Brain microvascular endothelial cell (primary cell): ENCODE data around the gene STPG2.

Experiments
- DNase-seq: peaks from one replicate; pipeline ENCODE4 v3.0.0-alpha.2; 2020
- H3K27ac ChIP-seq: fragments of 250-450 bp; sonication (Bioruptor Pico); 2 replicates; pipeline ENCODE4 v1.5.1; 2020; ENCODE audit warnings: mild to moderate bottlenecking, moderate library complexity
- H3K27me3 ChIP-seq: fragments of 250-450 bp; sonication (Bioruptor Pico); replicated peaks from 2 replicates; pipeline ENCODE4 v1.5.1; 2020; ENCODE audit warnings: mild to moderate bottlenecking
- H3K36me3 ChIP-seq: fragments of 250-450 bp; sonication (Bioruptor Pico); replicated peaks from 2 replicates; pipeline ENCODE4 v1.5.1; 2020; ENCODE audit warnings: mild to moderate bottlenecking
- H3K4me3 ChIP-seq: 2 replicates; pipeline ENCODE4 v1.5.1; 2011; ENCODE audit warnings: low read depth, mild to moderate bottlenecking, control low read depth, low read length, moderate library complexity
- in situ Hi-C: cut with HindIII; loops from 2 replicates; pipeline ENCODE4 v1.10.0; 2017; ENCODE audit warnings: low sequenced_read_pairs, low pct_ligation_motif_present
- TF ChIP-seq, protein P1 (sequence below): IDR thresholded peaks from 2 replicates; pipeline ENCODE4 v1.5.1; 2011; ENCODE audit warnings: low read depth, mild to moderate bottlenecking, moderate library complexity, low read length, control low read depth, inconsistent platforms; ENCODE audit errors: missing control alignments

The STPG2 gene

DNA sequence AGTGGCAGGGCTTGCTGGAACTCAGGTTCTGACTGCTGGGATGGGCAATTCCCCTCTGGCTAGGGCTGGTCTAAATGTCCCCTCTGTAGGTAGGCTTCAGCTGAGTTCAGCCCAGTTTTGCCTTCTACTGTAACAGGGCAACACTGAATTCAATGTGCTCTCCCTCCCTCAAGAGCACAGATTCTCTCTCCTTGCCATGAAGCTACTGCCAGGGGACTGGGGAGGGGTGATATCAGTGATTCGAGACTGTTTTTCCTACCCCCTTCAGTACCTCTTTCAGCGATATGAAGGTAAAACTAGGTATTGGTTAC, 23.4 kb upstream of the STPG2 start:
- in situ Hi-C loops: no loop called here
- Histone ChIP-seq H3K36me3 (no peaks in the 10 kb centered on the region), H3K27me3 (no peaks in the 10 kb centered on the region), H3K4me3 (no peak overlapping the region), H3K27ac (no peak overlapping the region)
- no peak for DNase-seq
- TF ChIP-seq, protein P1, sequence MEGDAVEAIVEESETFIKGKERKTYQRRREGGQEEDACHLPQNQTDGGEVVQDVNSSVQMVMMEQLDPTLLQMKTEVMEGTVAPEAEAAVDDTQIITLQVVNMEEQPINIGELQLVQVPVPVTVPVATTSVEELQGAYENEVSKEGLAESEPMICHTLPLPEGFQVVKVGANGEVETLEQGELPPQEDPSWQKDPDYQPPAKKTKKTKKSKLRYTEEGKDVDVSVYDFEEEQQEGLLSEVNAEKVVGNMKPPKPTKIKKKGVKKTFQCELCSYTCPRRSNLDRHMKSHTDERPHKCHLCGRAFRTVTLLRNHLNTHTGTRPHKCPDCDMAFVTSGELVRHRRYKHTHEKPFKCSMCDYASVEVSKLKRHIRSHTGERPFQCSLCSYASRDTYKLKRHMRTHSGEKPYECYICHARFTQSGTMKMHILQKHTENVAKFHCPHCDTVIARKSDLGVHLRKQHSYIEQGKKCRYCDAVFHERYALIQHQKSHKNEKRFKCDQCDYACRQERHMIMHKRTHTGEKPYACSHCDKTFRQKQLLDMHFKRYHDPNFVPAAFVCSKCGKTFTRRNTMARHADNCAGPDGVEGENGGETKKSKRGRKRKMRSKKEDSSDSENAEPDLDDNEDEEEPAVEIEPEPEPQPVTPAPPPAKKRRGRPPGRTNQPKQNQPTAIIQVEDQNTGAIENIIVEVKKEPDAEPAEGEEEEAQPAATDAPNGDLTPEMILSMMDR: no peak

DNA sequence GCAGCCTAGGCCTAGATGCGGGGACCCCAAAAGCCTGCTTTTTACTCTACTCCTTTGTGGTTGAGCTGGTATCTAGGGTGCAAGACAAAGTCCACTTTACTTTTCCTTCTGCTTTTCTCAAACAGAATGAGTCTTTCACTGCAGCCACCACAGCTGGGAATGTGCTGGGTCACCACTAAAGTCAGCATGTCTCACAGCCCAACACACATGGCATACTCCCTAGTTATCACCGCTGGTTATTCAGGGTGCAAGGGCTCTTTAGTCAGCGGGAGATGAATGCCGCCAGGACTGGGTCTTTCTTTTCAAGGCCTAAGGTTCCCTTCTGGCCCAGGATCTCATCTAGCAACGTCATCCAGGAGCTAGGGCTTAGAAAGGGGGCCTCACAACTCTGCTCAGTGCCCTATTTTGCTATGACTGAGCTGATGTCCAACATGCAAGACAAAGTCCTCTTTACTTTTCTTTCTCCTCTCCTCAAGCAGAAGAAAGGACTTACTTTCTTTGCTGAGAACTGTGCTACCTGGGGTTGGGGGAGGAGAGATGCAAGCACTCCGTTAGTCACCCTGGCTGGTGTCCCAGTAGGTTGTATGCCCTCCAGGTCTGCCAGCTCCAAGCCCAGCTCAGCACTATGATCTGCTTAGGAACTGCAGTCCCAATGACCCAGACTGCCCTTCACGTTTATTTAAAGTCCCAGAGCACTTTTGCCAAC, 22.9 kb upstream of the STPG2 start:
- H3K4me3 ChIP-seq: no peak overlapping the region
- H3K36me3 ChIP-seq: no peaks in the 10 kb centered on the region
- no peak overlapping the region for H3K27ac ChIP-seq
- TF ChIP-seq, protein P1: no peak
- in situ Hi-C loops: no loop called here
- H3K27me3 ChIP-seq: no peaks in the 10 kb centered on the region
- DNase-seq: no peak

DNA sequence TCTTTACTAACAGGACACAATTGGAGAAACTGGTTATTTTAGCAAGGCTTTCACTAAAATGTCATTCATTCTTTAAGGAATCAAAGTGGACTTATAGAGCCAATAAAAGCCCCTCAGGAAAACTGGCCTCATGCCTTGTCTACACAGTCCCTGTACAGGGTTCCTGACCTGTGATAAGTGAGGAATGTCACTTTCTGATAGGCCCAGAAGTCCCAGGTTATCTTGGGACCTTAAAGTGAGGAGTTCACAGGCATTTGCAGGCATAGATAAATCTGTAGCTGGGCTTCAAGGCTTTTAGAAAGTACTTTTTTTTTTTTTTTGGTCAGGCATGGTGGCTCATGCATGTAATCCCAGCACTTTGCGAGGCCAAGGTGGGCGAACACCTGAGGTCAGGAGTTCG, 19.4 kb upstream of the STPG2 start:
- TF ChIP-seq, protein P1: no peak
- Histone ChIP-seq H3K4me3 (no peak overlapping the region), H3K27me3 (no peaks in the 10 kb centered on the region), H3K27ac (no peak overlapping the region), H3K36me3 (no peaks in the 10 kb centered on the region)
- in situ Hi-C loops: no loop called here
- no peak for DNase-seq

DNA sequence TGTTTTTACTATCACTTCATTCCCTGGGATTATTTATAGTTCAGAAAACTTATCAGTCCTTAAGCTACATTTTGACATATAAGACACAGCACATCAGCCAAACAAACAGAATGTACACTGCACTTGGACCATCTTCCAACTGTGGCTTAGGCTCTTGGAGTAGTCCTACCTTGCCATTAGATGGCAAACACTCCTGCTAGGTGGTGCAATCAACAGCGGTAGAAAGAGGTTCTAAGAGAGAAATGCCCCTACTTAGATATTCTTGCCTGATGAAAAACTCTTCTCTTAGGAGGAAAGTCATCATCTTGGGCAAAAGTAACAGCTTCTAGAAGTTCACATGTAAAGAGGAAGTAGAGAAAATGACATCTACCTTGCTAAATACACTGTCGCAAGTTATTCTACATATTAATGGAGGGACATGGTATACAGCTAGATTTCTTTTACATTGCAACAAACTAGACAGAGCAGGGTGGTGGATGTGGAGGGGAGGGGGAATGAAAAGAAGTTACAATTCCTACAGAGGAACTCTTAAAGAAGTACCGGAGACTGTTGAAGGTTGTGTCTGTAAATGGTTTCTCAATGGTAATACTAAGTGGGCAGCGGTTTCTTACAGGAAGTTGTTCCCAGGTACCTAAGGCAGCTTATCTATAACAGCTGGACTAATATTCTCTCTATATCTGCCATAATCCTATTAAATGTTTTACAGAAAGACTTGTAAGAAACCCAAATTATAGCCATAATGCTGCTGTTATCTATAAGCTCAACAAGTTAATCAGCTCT, 8.1 kb upstream of the STPG2 start:
- TF ChIP-seq, protein P1: no peak
- in situ Hi-C loops: no loop called here
- Histone ChIP-seq H3K4me3 (no peak overlapping the region), H3K36me3 (no peaks in the 10 kb centered on the region), H3K27me3 (no peaks in the 10 kb centered on the region), H3K27ac (no peak overlapping the region)
- no peak for DNase-seq

DNA sequence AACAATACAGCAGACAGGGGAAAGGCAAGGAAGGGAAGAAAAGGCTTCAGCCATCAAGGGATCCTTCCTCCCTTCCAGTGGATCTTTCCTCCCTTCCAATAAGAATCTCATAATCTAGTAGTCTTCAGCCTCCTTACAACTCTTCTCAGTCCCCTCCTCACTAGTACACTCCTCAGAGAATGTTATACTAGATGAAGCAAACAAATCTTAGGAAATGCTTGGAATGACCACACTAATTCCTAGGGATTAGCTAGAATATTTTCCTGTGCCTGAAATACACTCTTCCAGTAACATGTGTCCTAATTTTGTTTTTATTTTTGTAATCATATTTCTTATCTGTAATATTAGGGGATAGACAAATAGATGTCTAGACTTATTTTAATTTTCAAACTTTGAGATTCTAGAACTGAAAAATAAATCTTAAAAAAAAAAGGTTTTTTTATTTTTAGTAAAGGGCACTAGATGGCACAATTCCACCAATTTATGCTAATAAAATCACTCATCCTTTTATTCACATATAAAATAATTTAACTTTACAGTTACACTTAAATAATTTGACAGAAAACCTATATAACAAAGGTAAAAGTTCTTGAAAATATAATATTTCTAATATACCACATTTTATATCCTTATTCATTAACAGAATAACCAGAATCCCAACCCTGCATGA, 7.0 kb upstream of the STPG2 start:
- TF ChIP-seq, protein P1: no peak
- Histone ChIP-seq H3K27ac (no peak overlapping the region), H3K27me3 (no peaks in the 10 kb centered on the region), H3K36me3 (no peaks in the 10 kb centered on the region), H3K4me3 (no peak overlapping the region)
- in situ Hi-C loops: no loop called here
- no peak for DNase-seq
